ENCODE data around the gene MRPL47. TPM values are rescaled to one million over a fixed set of nuclear protein-coding genes. Genes with fewer than 3 reads are reported as not detected.

MRPL47 gene
- total RNA-seq, 1 donor from 2014 or later, result 41.1 TPM

DNA sequence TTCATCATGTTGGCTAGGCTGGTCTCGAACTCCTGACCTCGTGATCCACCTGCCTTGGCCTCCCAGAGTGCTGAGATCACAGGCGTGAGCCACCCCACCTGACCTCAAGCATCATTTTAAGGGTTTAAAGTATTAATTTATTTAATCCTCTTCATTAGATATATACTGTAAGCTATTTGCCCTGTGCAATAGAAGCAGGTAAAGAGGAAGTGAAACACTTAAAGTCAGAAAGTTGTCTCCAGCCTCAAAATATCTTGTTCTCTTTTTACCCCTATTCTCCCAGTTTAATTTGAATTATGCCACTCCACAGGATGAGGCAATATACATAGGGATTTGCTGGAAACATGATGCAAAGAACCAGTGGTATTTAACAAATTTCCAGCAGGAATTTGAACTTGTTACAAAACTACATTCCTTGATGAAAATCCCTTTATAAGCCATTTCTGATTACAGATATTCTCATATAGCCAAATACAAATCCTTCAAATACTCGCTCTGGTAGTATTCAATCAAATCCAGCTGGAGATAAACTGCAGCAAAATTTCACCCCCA is 2.2 kb upstream of the MRPL47 start:
- Histone ChIP-seq H3K9me3 (no peaks in the 10 kb centered on the region), H3K4me1 (peaks cover 7 to 10% of the 10 kb centered on the region in 2 donors), H3K36me3 (peaks cover 6% of the 10 kb centered on the region in 2 donors), H3K4me3 (no peak overlapping the region), H3K27ac (no peak overlapping the region), H3K27me3 (no peaks in the 10 kb centered on the region)
- DNase-seq (ENCODE audit: low spot score in 2 of 2), result no peak
- TF ChIP-seq, protein P1, sequence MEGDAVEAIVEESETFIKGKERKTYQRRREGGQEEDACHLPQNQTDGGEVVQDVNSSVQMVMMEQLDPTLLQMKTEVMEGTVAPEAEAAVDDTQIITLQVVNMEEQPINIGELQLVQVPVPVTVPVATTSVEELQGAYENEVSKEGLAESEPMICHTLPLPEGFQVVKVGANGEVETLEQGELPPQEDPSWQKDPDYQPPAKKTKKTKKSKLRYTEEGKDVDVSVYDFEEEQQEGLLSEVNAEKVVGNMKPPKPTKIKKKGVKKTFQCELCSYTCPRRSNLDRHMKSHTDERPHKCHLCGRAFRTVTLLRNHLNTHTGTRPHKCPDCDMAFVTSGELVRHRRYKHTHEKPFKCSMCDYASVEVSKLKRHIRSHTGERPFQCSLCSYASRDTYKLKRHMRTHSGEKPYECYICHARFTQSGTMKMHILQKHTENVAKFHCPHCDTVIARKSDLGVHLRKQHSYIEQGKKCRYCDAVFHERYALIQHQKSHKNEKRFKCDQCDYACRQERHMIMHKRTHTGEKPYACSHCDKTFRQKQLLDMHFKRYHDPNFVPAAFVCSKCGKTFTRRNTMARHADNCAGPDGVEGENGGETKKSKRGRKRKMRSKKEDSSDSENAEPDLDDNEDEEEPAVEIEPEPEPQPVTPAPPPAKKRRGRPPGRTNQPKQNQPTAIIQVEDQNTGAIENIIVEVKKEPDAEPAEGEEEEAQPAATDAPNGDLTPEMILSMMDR (IDR thresholded peaks at IDR 0.05), result no peak
- intact Hi-C loops (cut with DNase I), result no loop called here

DNA sequence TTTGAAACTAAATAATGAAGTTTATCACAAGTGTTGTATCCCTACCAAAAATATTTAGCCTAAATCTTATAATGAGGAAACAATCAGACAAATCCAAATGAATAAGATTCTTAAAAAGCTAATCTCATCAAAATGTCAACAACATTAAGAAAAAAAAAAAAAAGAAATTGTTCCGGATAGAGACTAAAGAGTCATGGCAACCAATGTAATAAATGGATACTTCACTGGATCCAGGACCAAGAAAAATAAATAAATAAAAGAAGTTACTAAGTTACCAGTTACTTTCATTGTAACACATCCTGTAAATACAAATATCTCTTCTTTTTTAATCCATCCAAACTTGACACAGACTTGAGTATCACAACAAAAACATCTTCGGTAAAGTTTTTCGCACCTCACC is 607 bp downstream of the MRPL47 start:
- peaks cover 7 to 10% of the 10 kb centered on the region in 2 donors for H3K4me1 ChIP-seq
- intact Hi-C loops (cut with DNase I), result loop anchor here (1.0 to 2.0 kb wide), 5 partner anchors 42 to 456 kb away; partner anchors contain the start of genes ACTL6A, GNB4, MFN1 and PIK3CA
- no peaks in the 10 kb centered on the region for H3K27me3 ChIP-seq
- peaks cover 28 to 29% of the 10 kb centered on the region in 2 donors for H3K36me3 ChIP-seq
- H3K4me3 ChIP-seq, result peak overlapping the region; percentile 78 to 84
- DNase-seq (ENCODE audit: low spot score in 2 of 2), result no peak
- TF ChIP-seq, protein P1 (IDR thresholded peaks at IDR 0.05), result no peak
- peak overlapping the region; percentile 79 to 87 for H3K27ac ChIP-seq
- no peaks in the 10 kb centered on the region for H3K9me3 ChIP-seq

DNA sequence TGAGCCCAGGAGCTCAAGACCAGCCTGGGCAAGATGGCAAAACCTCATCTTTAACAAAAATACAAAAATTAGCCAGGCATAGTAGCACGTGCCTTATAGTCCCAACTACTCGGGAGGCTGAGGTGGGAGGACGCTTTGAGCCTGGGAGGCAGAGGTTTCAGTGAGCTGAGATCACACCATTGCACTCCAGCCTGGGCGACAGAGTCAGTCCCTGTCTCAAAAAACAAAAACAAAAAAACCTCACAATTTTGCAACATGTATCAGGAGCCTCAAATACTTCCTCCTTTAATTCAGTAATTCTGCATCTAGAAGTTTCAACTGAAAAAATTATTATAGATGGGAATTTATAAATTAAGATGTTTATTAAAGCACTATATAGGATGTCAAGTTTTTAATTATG is 1.1 kb downstream of the MRPL47 start:
- H3K27me3 ChIP-seq, result no peaks in the 10 kb centered on the region
- peaks cover 33 to 34% of the 10 kb centered on the region in 2 donors for H3K36me3 ChIP-seq
- intact Hi-C loops (cut with DNase I), result no loop called here
- TF ChIP-seq, protein P1 (IDR thresholded peaks at IDR 0.05), result no peak
- peak overlapping the region; percentile 78 to 84 for H3K4me3 ChIP-seq
- H3K27ac ChIP-seq, result no peak overlapping the region
- no peaks in the 10 kb centered on the region for H3K9me3 ChIP-seq
- DNase-seq (ENCODE audit: low spot score in 2 of 2), result no peak
- peaks cover 7 to 10% of the 10 kb centered on the region in 2 donors for H3K4me1 ChIP-seq

DNA sequence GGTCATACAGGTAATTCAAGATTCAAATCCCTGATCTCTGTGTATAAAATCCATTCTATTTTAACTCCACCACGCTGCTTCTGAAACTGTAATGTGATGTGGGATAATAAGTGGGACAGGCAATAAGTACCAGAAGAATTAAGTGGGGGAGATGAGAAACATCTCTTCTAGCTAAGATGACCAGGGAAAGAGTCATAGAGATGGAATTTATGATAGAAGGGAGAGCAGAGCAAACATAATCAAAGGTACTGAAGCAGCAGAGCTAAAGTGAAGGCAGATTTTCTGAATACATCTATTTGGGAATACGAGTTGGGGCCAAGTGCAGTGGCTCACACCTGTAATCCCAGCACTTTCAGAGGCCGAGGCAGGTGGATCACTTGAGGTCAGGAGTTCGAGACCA is 4.9 kb downstream of the MRPL47 start:
- Histone ChIP-seq H3K36me3 (peaks cover 56 to 69% of the 10 kb centered on the region in 2 donors), H3K4me1 (peaks cover 0 to 5% of the 10 kb centered on the region in 2 donors), H3K27me3 (no peaks in the 10 kb centered on the region), H3K9me3 (no peaks in the 10 kb centered on the region), H3K27ac (no peak overlapping the region), H3K4me3 (no peak overlapping the region)
- TF ChIP-seq, protein P1 (IDR thresholded peaks at IDR 0.05), result no peak
- DNase-seq (ENCODE audit: low spot score in 2 of 2), result no peak
- intact Hi-C loops (cut with DNase I), result no loop called here

DNA sequence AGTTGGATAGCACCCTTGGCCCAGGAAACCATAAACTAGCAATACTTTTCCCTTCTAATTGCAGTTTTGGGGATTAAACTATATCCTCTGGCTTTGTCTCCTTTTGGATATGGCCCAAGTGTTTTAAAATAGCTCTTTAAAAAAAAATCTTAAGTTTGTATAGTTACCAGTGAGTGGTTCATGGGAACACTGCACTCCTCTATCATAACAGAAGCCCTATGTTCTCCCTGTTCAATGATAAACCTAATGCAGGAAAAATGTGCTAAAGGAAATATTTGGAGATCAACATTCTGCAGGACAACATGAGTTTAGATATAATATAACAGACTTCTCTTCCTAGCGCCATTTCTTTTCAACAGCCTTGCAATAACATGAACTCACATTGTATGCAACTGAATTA is 13.1 kb downstream of the MRPL47 start:
- H3K9me3 ChIP-seq, result no peaks in the 10 kb centered on the region
- TF ChIP-seq, protein P1 (IDR thresholded peaks at IDR 0.05), result no peak
- H3K36me3 ChIP-seq, result peaks cover 56 to 88% of the 10 kb centered on the region in 2 donors
- no peaks in the 10 kb centered on the region for H3K4me1 ChIP-seq
- no peak overlapping the region for H3K27ac ChIP-seq
- H3K4me3 ChIP-seq, result no peak overlapping the region
- DNase-seq (ENCODE audit: low spot score in 2 of 2), result no peak
- intact Hi-C loops (cut with DNase I), result no loop called here
- no peaks in the 10 kb centered on the region for H3K27me3 ChIP-seq
